Measurements from ENCODE around the gene ROCK2. TPM values are rescaled to one million over a fixed set of nuclear protein-coding genes. Genes with fewer than 3 reads are reported as not detected.

Gene ROCK2
- total and polyA plus RNA-seq, 2 of the 13 experiments (the other 11 are each of a cell fraction or from before 2014, with no cell fraction given) = 38.1 to 119 TPM

- TF ChIP-seq ZNF407 (CRISPR knock-in tag; IDR thresholded peaks at IDR 0.05; ENCODE audit: not compliant biosample characterization) = no peak
- peak; percentile 78 for TF ChIP-seq GABPB1 (CRISPR knock-in tag; IDR thresholded peaks at IDR 0.05)
- no peak for TF ChIP-seq PAWR (CRISPR knock-in tag; IDR thresholded peaks at IDR 0.05; ENCODE audit: borderline replicate concordance)
- TF ChIP-seq ZNF607 (CRISPR knock-in tag; IDR thresholded peaks at IDR 0.05; ENCODE audit: borderline replicate concordance) = peak; percentile 71; the same call in 1 of the 2 replicates
- TF ChIP-seq ZFP90 (CRISPR knock-in tag; IDR thresholded peaks at IDR 0.05; ENCODE audit: borderline replicate concordance) = no peak; the same call in 1 of the 2 replicates
- TF ChIP-seq, protein P1, sequence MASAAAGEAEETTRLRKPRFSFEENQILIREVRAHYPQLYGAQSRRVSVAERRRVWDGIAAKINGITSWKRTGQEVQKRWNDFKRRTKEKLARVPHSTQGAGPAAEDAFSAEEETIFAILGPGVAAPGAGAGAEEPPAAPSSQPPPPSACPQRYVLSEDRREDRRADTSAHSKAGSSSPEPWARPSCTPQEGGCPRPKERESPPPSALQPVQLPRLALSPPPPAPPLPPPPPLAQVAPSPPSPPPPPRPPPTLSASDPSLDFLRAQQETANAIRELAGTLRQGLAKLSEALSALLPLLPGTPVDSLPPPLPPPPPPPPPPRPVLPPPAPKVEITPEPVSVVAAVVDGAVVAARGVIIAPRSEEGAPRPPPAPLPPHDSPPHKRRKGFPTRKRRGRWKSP (CRISPR knock-in tag; IDR thresholded peaks at IDR 0.05) = peak; percentile 100
- TF ChIP-seq, protein P2, sequence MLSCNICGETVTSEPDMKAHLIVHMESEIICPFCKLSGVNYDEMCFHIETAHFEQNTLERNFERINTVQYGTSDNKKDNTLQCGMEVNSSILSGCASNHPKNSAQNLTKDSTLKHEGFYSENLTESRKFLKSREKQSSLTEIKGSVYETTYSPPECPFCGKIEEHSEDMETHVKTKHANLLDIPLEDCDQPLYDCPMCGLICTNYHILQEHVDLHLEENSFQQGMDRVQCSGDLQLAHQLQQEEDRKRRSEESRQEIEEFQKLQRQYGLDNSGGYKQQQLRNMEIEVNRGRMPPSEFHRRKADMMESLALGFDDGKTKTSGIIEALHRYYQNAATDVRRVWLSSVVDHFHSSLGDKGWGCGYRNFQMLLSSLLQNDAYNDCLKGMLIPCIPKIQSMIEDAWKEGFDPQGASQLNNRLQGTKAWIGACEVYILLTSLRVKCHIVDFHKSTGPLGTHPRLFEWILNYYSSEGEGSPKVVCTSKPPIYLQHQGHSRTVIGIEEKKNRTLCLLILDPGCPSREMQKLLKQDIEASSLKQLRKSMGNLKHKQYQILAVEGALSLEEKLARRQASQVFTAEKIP (CRISPR knock-in tag; IDR thresholded peaks at IDR 0.05; ENCODE audit: borderline replicate concordance) = no peak
- TF ChIP-seq ZNF296 (CRISPR knock-in tag; conservative IDR thresholded peaks at IDR 0.05) = no peak
- peak; percentile 85 for TF ChIP-seq TBX2 (CRISPR knock-in tag; IDR thresholded peaks at IDR 0.05; ENCODE audit: borderline replicate concordance)
- TF ChIP-seq ZNF557 (CRISPR knock-in tag; IDR thresholded peaks at IDR 0.05) = no peak
- TF ChIP-seq ZNF619 (CRISPR knock-in tag; IDR thresholded peaks at IDR 0.05) = peak; percentile 79; the same call in 1 of the 2 replicates
- TF ChIP-seq ZNF839 (CRISPR knock-in tag; IDR thresholded peaks at IDR 0.05; ENCODE audit: borderline replicate concordance) = no peak
- peak; percentile 85; the same call in 1 of the 2 replicates for TF ChIP-seq ZNF747 (CRISPR knock-in tag; IDR thresholded peaks at IDR 0.05; ENCODE audit: borderline replicate concordance)
- peak; percentile 72; the same call in 1 of the 2 replicates for TF ChIP-seq ZNF768 (CRISPR knock-in tag; IDR thresholded peaks at IDR 0.05)
- no peak for TF ChIP-seq ZNF468 (CRISPR knock-in tag; IDR thresholded peaks at IDR 0.05)
- no peak; the same call in 1 of the 2 replicates for TF ChIP-seq ZNF552 (CRISPR knock-in tag; IDR thresholded peaks at IDR 0.05; ENCODE audit: borderline replicate concordance)
- TF ChIP-seq MXD3 (CRISPR knock-in tag; IDR thresholded peaks at IDR 0.05) = peak; percentile 87
- no peak for TF ChIP-seq ZFP36L2 (CRISPR knock-in tag; IDR thresholded peaks at IDR 0.05)
These were observed 188.9 kb downstream of the ROCK2 start, which contains the start of gene SLC66A3 (continued) for GRCh38 chr2:11155381-11156035.

Measured in HepG2 (cell line).